HFFc6 (cell line): Measurements from ENCODE around the gene PRDM5. TPM values are rescaled to one million over a fixed set of nuclear protein-coding genes. Genes with fewer than 3 reads are reported as not detected.

ENCODE experiments used
- DNase-seq: peaks from one replicate; pipeline ENCODE4 v3.0.0-alpha.2; 2018
- H3K27ac Mint-ChIP-seq: 2 replicates; pipeline ENCODE4 v1.8.0; 2020; ENCODE audit warnings: mild to moderate bottlenecking, mixed read lengths
- H3K27me3 Mint-ChIP-seq: 2 replicates; pipeline ENCODE4 v1.8.0; 2021; ENCODE audit warnings: mild to moderate bottlenecking, moderate library complexity, mixed read lengths; ENCODE audit not compliant: insufficient read depth
- H3K36me3 Mint-ChIP-seq: 2 replicates; pipeline ENCODE4 v1.8.0; 2021; ENCODE audit warnings: low read depth, mixed read lengths
- H3K4me1 Mint-ChIP-seq: 2 replicates; pipeline ENCODE4 v1.8.0; 2020; ENCODE audit warnings: low read depth, mixed read lengths
- H3K4me3 Mint-ChIP-seq: 2 replicates; pipeline ENCODE4 v1.8.0; 2020; ENCODE audit warnings: mild to moderate bottlenecking, moderate library complexity, mixed read lengths
- H3K9me3 Mint-ChIP-seq: 2 replicates; pipeline ENCODE4 v1.8.0; 2020; ENCODE audit warnings: mild to moderate bottlenecking, mixed read lengths
- CTCF ChIP-seq: fragments of 200-600 bp; sonication (generic); IDR thresholded peaks from 2 replicates; pipeline ENCODE4 v1.5.0; 2021; ENCODE audit warnings: antibody characterized with exemption, mild to moderate bottlenecking
- total RNA-seq, 6 experiments: library from RNA; stranded (reverse); fragmentation: NEBNext Ultra II Directional; extraction: Animal tissue kit (Norgen Biotek cat#: 25700); gene quantifications; 2 replicates in 1 of 6; 3 replicates in 5 of 6; pipeline ENCODE4 v1.2.3, GENCODE V29; 2021

Gene PRDM5
- total RNA-seq, 6 experiments from 2014 or later, result 8.3 to 13.4 (median 12.5) TPM

DNA sequence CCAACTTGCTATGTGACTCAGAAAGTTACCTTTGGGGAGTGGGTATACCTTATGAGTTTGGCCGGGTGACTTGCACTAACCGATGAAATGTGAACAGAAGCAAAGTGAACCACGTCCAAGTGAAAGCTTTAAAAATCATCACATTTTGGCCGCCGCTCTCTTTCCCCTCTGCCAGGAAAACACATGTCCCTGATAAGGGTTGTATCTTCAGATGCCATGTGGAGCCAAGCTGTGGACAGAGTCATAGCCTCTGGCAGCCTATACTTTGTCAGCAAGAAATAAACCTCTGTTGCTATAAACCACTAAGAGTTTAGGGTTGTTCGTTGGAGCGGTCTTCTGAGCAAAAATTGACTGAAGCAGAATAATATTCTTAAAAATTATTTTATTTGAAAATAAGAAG lies 92.3 kb downstream of the PRDM5 start:
- H3K36me3 Mint-ChIP-seq, result peaks cover 15% of the 10 kb centered on the region
- peaks cover 3% of the 10 kb centered on the region; the same call in 1 of the 2 replicates for H3K27me3 Mint-ChIP-seq
- peaks cover 7% of the 10 kb centered on the region; the same call in 1 of the 2 replicates for H3K9me3 Mint-ChIP-seq
- H3K4me3 Mint-ChIP-seq, result no peak overlapping the region
- no peak for DNase-seq
- TF ChIP-seq CTCF, result no peak
- H3K4me1 Mint-ChIP-seq, result peaks cover 35% of the 10 kb centered on the region
- H3K27ac Mint-ChIP-seq, result no peak overlapping the region; the same call in 1 of the 2 replicates

DNA sequence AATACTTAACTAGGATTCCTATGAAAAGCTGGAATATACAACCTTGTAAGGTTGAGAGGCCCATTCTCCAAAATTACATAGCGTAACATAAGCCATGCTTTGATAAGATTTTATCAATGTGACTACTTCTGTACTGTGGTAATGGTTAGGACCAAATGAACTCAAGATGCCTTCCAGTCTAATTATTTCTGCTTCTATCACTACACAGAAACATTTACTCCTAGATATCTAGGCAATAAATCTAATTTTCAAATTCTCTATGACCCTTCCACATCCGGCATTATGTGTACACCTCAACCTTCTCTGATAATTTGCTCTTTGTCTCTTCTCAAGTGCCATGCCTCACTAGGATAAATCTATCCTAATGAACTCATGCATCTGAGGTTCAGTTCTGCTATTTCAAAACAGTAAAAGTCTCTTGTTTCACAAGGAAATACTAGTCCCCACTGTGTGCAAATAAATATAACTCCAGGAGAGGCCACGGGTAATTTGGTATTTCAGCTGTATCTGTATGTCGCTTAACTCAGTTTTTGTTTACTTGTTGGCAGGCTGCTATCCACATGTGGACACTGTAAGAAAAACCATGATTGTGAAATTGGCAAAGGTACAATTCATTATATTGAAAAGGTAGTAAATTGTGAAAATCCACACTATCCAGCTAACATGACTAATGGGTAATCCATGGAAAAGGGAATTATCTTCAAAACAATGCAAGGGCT lies 93.3 kb downstream of the PRDM5 start:
- Mint-ChIP-seq H3K36me3 (peaks cover 11% of the 10 kb centered on the region), H3K9me3 (peaks cover 6% of the 10 kb centered on the region; the same call in 1 of the 2 replicates), H3K27me3 (peaks cover 3% of the 10 kb centered on the region; the same call in 1 of the 2 replicates), H3K27ac (no peak overlapping the region), H3K4me1 (peaks cover 37% of the 10 kb centered on the region), H3K4me3 (no peak overlapping the region)
- TF ChIP-seq CTCF, result no peak
- no peak for DNase-seq

- Mint-ChIP-seq H3K27me3 (no peaks in the 10 kb centered on the region; the same call in 1 of the 2 replicates), H3K27ac (no peak overlapping the region), H3K9me3 (no peaks in the 10 kb centered on the region), H3K4me1 (peaks cover 37% of the 10 kb centered on the region), H3K4me3 (no peak overlapping the region), H3K36me3 (no peaks in the 10 kb centered on the region)
- no peak for TF ChIP-seq CTCF
- no peak for DNase-seq
Observed at GRCh38 chr4:120826853-120827252, 95.7 kb downstream of the PRDM5 start.

DNA sequence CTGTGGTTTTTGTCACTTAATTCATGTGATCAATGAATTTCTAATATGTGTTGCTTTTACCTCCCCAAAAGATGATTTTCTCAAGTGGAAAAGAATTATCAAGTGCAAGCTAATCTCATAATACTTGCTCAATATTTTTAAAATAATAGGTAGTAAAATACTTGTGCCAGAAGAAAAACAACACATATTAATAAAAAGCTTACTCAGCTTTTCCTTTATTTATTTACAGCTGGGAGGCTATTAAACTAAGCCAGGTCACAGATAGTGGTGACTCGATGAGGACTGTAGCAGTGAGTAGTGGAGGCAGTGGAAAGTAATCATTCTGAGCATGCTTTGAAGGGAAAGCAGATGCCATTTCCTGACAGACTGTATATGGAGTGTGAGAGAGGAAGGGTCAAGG lies 96.1 kb downstream of the PRDM5 start:
- Mint-ChIP-seq H3K36me3 (no peaks in the 10 kb centered on the region), H3K4me1 (peaks cover 37% of the 10 kb centered on the region), H3K4me3 (no peak overlapping the region), H3K9me3 (no peaks in the 10 kb centered on the region), H3K27me3 (no peaks in the 10 kb centered on the region; the same call in 1 of the 2 replicates), H3K27ac (no peak overlapping the region; the same call in 1 of the 2 replicates)
- DNase-seq, result no peak
- TF ChIP-seq CTCF, result no peak

DNA sequence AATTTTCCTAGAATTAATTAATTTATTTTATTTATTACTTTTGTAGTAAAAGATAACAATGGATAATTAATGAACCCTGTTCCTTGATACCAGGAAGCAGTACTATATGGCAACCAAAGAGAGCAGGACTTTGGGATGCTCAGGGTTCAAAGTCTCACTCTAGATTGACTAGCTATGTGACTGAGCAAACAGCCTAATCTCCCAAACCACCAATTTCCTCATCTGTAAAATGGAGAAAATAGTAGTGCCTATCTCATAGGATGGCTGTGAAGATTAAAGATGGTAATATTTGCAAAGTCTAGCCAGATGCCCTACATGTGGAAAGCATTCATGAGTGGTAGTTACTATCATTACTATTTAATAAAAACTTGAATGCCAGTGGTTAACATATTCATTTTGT lies 97.6 kb downstream of the PRDM5 start:
- Mint-ChIP-seq H3K27me3 (no peaks in the 10 kb centered on the region; the same call in 1 of the 2 replicates), H3K36me3 (no peaks in the 10 kb centered on the region), H3K27ac (no peak overlapping the region), H3K4me1 (peaks cover 28% of the 10 kb centered on the region), H3K4me3 (no peak overlapping the region), H3K9me3 (no peaks in the 10 kb centered on the region)
- no peak for DNase-seq
- no peak for TF ChIP-seq CTCF
